ENCODE results near the gene SPRR5.

DNA sequence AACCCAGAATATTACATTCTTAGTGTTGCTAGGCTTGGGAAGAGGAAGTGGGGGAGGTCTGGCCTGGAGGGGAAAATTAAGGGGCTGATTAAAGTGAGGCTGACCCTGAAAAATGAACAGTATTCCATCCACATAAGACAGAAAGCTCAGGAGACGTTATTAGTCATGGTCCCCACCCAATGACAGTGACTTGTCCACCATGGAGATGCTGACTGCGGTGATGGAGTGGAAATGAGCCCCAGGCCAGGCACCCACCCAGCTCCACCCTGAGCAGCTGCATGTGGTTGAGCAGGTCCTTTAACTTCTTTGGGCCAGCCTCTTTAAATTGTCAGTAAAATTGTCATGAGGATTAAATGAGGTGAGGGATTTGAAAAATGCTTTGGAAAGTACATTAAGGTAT, 22.0 kb downstream of the SPRR5 start:
- TF ChIP-seq POLR2AphosphoS5 (IDR thresholded peaks at IDR 0.05; ENCODE audit: borderline replicate concordance, low read depth, low read length) (no peak), EZH2 (IDR thresholded peaks at IDR 0.05) (no peak)

All from SK-N-MC (cell line).